ENCODE data around the gene LMO4. TPM values are rescaled to one million over a fixed set of nuclear protein-coding genes. Genes with fewer than 3 reads are reported as not detected.

The LMO4 gene
- total and polyA plus RNA-seq, 2 of the 13 experiments (the other 11 are each of a cell fraction or from before 2014, with no cell fraction given), result 19.3 to 49.9 TPM

- Histone ChIP-seq H3K27me3 (ENCODE audit: control insufficient read depth in 1 of 2, insufficient read depth in 2 of 2, low read length in 2 of 2) (no peaks in the 10 kb centered on the region; a peak in 1 of 5 replicates), H3K4me3 (replicated peaks in 1 of 3; ENCODE audit: insufficient read depth in 1 of 3, low read depth in 2 of 3, low read length in 3 of 3) (peak overlapping the region; percentile 46 to 60 (median 58); a peak in 5 of 6 replicates), H3K27ac (ENCODE audit: extremely low read length, insufficient read depth, low read length) (no peak overlapping the region), H3K9ac (ENCODE audit: insufficient read depth, low read depth, low read length) (peak overlapping the region; percentile 61), H3K4me1 (ENCODE audit: insufficient read depth, low read length) (peaks cover 37% of the 10 kb centered on the region), H2AFZ (ENCODE audit: low read length) (no peak overlapping the region), H3K4me2 (ENCODE audit: low read depth, low read length) (peak overlapping the region; percentile 69), H3K36me3 (replicated peaks in 1 of 2; ENCODE audit: control insufficient read depth in 1 of 2, insufficient read depth in 2 of 2, low read length in 2 of 2) (peaks cover 3 to 24% of the 10 kb centered on the region in 2 experiments; a peak in 3 of 5 replicates), H3K9me3 (ENCODE audit: low read length) (no peaks in the 10 kb centered on the region), H4K20me1 (ENCODE audit: insufficient read depth, low read length) (peaks cover 10% of the 10 kb centered on the region; the same call in 1 of the 2 replicates), H3K79me2 (ENCODE audit: insufficient read depth, low read length) (peaks cover 14% of the 10 kb centered on the region)
- in situ Hi-C loops (cut with HindIII; ENCODE audit: extremely low pct_ligation_motif_present, low pct_unique_long_range_greater_than_20kb) (loop anchor here (25.0 kb wide), 1 partner anchor 627 kb away; no protein-coding TSS in a partner anchor), intact Hi-C loops (cut with micrococcal nuclease; ENCODE audit: unreplicated experiment) (no loop called here)
- ATAC-seq (peak; percentile 85), DNase-seq (ENCODE audit: low spot score) (peak; percentile 9), FAIRE-seq (no peak)
- ChIA-PET CTCF (ENCODE audit: low intra/inter-chr PET ratio, low total read pairs) (interaction anchor here (0.6 kb wide), 1 partner anchor 81 kb away, joined by 3 read pairs; no protein-coding TSS in a partner anchor), POLR2A (interaction anchor here (1.3 kb wide), 1 partner anchor 9 kb away, joined by 3 read pairs; no protein-coding TSS in a partner anchor)
- no TSS peak for BruUV-seq (replicated peaks)
- WGBS (ENCODE audit: low lambda C conversion rate), result 30% methylated on average over 44 of the region's 60 CpGs
- TF ChIP-seq, protein P1, sequence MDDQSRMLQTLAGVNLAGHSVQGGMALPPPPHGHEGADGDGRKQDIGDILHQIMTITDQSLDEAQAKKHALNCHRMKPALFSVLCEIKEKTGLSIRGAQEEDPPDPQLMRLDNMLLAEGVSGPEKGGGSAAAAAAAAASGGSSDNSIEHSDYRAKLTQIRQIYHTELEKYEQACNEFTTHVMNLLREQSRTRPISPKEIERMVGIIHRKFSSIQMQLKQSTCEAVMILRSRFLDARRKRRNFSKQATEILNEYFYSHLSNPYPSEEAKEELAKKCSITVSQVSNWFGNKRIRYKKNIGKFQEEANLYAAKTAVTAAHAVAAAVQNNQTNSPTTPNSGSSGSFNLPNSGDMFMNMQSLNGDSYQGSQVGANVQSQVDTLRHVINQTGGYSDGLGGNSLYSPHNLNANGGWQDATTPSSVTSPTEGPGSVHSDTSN (CRISPR knock-in tag; IDR thresholded peaks at IDR 0.05; ENCODE audit: borderline replicate concordance), result no peak
- TF ChIP-seq, protein P2, sequence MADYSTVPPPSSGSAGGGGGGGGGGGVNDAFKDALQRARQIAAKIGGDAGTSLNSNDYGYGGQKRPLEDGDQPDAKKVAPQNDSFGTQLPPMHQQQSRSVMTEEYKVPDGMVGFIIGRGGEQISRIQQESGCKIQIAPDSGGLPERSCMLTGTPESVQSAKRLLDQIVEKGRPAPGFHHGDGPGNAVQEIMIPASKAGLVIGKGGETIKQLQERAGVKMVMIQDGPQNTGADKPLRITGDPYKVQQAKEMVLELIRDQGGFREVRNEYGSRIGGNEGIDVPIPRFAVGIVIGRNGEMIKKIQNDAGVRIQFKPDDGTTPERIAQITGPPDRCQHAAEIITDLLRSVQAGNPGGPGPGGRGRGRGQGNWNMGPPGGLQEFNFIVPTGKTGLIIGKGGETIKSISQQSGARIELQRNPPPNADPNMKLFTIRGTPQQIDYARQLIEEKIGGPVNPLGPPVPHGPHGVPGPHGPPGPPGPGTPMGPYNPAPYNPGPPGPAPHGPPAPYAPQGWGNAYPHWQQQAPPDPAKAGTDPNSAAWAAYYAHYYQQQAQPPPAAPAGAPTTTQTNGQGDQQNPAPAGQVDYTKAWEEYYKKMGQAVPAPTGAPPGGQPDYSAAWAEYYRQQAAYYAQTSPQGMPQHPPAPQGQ (CRISPR knock-in tag; IDR thresholded peaks at IDR 0.05; ENCODE audit: borderline replicate concordance), result no peak
- no peak for TF ChIP-seq ZNF644 (CRISPR knock-in tag; IDR thresholded peaks at IDR 0.05; ENCODE audit: low read depth)
- no peak for TF ChIP-seq HOXA9 (CRISPR knock-in tag; IDR thresholded peaks at IDR 0.05; ENCODE audit: borderline replicate concordance)
- TF ChIP-seq HES4 (CRISPR knock-in tag; IDR thresholded peaks at IDR 0.05; ENCODE audit: borderline replicate concordance), result no peak
- TF ChIP-seq DR1 (CRISPR knock-in tag; IDR thresholded peaks at IDR 0.05), result no peak
- TF ChIP-seq MED1 (CRISPR knock-in tag; IDR thresholded peaks at IDR 0.05), result 0 out of 2 replicates have a peak, but pooled peaks have one; percentile 19
- no peak for TF ChIP-seq GPBP1L1 (CRISPR knock-in tag; IDR thresholded peaks at IDR 0.05)
- no peak for TF ChIP-seq PTBP1 (IDR thresholded peaks at IDR 0.05; ENCODE audit: low read depth, low read length, poor library complexity, severe bottlenecking)
- TF ChIP-seq ZNF10 (CRISPR knock-in tag; IDR thresholded peaks at IDR 0.05; ENCODE audit: borderline replicate concordance, low read depth), result no peak
- TF ChIP-seq CC2D1A (CRISPR knock-in tag; IDR thresholded peaks at IDR 0.05), result no peak
- TF ChIP-seq, protein P3, sequence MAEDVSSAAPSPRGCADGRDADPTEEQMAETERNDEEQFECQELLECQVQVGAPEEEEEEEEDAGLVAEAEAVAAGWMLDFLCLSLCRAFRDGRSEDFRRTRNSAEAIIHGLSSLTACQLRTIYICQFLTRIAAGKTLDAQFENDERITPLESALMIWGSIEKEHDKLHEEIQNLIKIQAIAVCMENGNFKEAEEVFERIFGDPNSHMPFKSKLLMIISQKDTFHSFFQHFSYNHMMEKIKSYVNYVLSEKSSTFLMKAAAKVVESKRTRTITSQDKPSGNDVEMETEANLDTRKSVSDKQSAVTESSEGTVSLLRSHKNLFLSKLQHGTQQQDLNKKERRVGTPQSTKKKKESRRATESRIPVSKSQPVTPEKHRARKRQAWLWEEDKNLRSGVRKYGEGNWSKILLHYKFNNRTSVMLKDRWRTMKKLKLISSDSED (CRISPR knock-in tag; IDR thresholded peaks at IDR 0.05), result no peak
- peak; percentile 48; the same call in 1 of the 2 replicates for TF ChIP-seq KMT2B (CRISPR knock-in tag; IDR thresholded peaks at IDR 0.05)
- TF ChIP-seq SAP130 (CRISPR knock-in tag; IDR thresholded peaks at IDR 0.05; ENCODE audit: low read depth), result peak; percentile 41
- no peak for TF ChIP-seq ZNF431 (CRISPR knock-in tag; IDR thresholded peaks at IDR 0.05; ENCODE audit: borderline replicate concordance, low read depth)
- TF ChIP-seq, protein P4, sequence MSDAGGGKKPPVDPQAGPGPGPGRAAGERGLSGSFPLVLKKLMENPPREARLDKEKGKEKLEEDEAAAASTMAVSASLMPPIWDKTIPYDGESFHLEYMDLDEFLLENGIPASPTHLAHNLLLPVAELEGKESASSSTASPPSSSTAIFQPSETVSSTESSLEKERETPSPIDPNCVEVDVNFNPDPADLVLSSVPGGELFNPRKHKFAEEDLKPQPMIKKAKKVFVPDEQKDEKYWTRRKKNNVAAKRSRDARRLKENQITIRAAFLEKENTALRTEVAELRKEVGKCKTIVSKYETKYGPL (CRISPR knock-in tag; IDR thresholded peaks at IDR 0.05), result no peak
- no peak for TF ChIP-seq ZIK1 (CRISPR knock-in tag; IDR thresholded peaks at IDR 0.05; ENCODE audit: borderline replicate concordance, low read depth)
Observed at GRCh38 chr1:87335175-87335884, 6.7 kb downstream of the LMO4 start.
